Fibroblast of peridontal ligament (primary cell): ENCODE results near the gene FIZ1.

Experiments used
- DNase-seq: peaks from one replicate; pipeline ENCODE4 v3.0.0-alpha.2; 2010; ENCODE audit errors: extremely low read depth

The FIZ1 gene

DNA sequence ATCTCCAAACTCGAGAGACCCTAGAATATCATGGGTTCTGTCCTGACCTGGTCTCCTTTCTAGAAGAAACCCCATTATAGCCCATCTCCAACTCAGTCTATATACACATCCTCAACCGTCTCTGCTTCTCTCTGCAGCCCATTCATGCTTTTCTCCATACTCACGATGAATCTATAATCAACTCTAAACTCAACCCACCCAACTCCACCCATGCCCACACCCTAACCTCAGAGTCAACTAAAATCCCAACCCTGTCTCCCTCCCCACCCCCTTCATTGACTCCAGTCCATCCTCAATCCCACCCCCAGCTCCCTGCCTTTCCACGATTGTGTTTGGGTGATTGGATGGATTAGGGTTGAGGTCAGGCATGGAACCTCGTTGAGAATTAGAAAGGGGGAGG, 55.8 kb downstream of the FIZ1 start:
- no peak for DNase-seq

DNA sequence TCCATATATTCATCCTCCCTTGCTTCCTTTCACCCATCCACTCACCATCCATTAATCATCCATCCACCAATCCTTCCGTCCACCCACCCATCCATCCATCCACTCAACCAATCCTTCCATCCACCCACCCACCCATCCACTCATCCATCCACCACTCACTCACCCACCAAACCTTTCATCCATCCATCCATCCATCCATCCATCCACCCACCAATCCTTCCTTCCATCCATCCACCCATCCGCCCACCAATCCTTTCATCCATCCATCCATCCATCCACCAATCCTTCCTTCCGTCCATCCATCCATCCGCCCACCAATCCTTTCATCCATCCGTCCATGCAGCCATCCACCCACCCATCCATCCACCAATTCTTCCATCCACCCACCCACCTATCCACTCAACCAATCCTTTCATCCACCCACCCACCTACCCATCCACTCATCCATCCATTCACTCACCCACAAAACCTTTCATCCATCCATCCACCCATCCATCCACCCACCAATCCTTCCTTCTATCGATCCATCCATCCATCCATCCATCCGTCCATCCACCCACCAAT, 56.9 kb downstream of the FIZ1 start:
- DNase-seq: no peak
